ENCODE measurements around the gene GTF2E1.

- no peak for TF ChIP-seq CTCF (IDR thresholded peaks at IDR 0.05)
- TF ChIP-seq POLR2A (IDR thresholded peaks at IDR 0.05), result no peak
Measured at GRCh38 chr3:120726791-120727190, 15.8 kb upstream of the GTF2E1 start.
